Stimulated activated CD8-positive, alpha-beta memory T cell treated with anti-CD3 and anti-CD28 coated beads, Interleukin-12 subunit alpha, Interleukin-12 subunit beta, amount 100 ng/mL, for 24 hours (primary cell): ENCODE results near the gene PRR13.
"Not testable (repeated sequence)": the region's sequence is repeated elsewhere in the genome, so short reads cannot be mapped to it uniquely, and the experiment has no call there.

ENCODE experiments used
- DNase-seq: peaks from one replicate; pipeline ENCODE4 v3.0.0-alpha.2; 2020; ENCODE audit errors: extremely low read depth

PRR13 gene

GRCh38 chr12:53441040-53441833 lies at the start of gene PRR13:
Gene PRR13, plus strand, starts transcription at chr12:53441734. Its CDS starts 981 bp downstream, at chr12:53442715.
- DNase-seq, result peak; percentile 96

- no peak for DNase-seq
These were observed 41.6 kb upstream of the PRR13 start for GRCh38 chr12:53399896-53400295.

GRCh38 chr12:53402351-53402750 lies 39.2 kb upstream of the PRR13 start:
- not testable (repeated sequence) for DNase-seq

GRCh38 chr12:53402871-53403270 lies 38.7 kb upstream of the PRR13 start:
- no peak for DNase-seq

GRCh38 chr12:53410951-53411350 lies 30.6 kb upstream of the PRR13 start:
- no peak for DNase-seq

GRCh38 chr12:53413485-53414204 lies 27.9 kb upstream of the PRR13 start:
- no peak for DNase-seq

- no peak for DNase-seq
These were observed 26.6 kb upstream of the PRR13 start for GRCh38 chr12:53414756-53415417.

GRCh38 chr12:53415752-53416389 lies 25.7 kb upstream of the PRR13 start:
- not testable (repeated sequence) for DNase-seq

GRCh38 chr12:53417291-53417816 lies 24.2 kb upstream of the PRR13 start:
- DNase-seq, result not testable (repeated sequence)

GRCh38 chr12:53418221-53418620 lies 23.3 kb upstream of the PRR13 start:
- DNase-seq, result no peak

- DNase-seq, result no peak
These were observed 21.8 kb upstream of the PRR13 start for GRCh38 chr12:53419756-53420155.

- not testable (repeated sequence) for DNase-seq
These were observed 19.3 kb upstream of the PRR13 start for GRCh38 chr12:53422247-53422646.

GRCh38 chr12:53423597-53423996 lies 17.9 kb upstream of the PRR13 start, which contains the start of gene AMHR2:
Gene AMHR2, plus strand, starts transcription at chr12:53423855. Its CDS starts 80 bp downstream, at chr12:53423935.
- no peak for DNase-seq

- DNase-seq, result no peak
These were observed 16.7 kb upstream of the PRR13 start for GRCh38 chr12:53424626-53425514.

- no peak for DNase-seq
These were observed 15.9 kb upstream of the PRR13 start for GRCh38 chr12:53425515-53426150.

- DNase-seq, result no peak
These were observed 13.5 kb upstream of the PRR13 start for GRCh38 chr12:53427905-53428594.

- DNase-seq, result no peak
These were observed 12.8 kb upstream of the PRR13 start for GRCh38 chr12:53428741-53429140.

- no peak for DNase-seq
These were observed 11.4 kb upstream of the PRR13 start for GRCh38 chr12:53430116-53430515.

- no peak for DNase-seq
These were observed 10.3 kb upstream of the PRR13 start for GRCh38 chr12:53431187-53431586.
